Daoy (cell line): ENCODE measurements around the gene ARAP2. TPM values are rescaled to one million over a fixed set of nuclear protein-coding genes. Genes with fewer than 3 reads are reported as not detected.

ENCODE experiments used
- DNase-seq: peaks from one replicate; pipeline ENCODE4 v3.0.0-alpha.2; 2015; ENCODE audit warnings: low read depth
- total RNA-seq: library from RNA; depleted of rRNA; stranded (reverse); fragments of >200 nt; shearing (Covaris generic); gene quantifications from 2 replicates; pipeline ENCODE4 v1.2.3, GENCODE V29; 2014

Gene ARAP2
- total RNA-seq, 1 experiment from 2014 or later = 0.97 TPM

DNA sequence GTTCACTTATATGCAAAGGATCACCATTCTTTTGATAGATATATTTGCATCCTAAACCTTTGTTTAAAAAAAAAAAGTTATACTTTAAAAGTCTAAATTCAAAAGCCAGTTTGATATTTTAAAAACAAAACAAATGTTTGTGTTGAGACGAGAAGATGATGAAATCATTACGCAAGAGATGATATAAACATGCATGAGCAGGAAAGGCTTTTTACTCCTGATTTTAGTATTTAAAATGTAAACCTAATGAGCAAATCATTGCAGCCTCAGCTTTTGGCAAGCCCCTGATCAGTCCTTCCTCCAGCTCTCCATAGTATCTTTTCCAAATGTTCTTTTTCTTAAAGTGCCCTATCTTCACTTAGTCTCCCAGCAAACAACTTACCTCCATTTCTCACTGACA is 115.6 kb downstream of the ARAP2 start:
- no peak for DNase-seq

DNA sequence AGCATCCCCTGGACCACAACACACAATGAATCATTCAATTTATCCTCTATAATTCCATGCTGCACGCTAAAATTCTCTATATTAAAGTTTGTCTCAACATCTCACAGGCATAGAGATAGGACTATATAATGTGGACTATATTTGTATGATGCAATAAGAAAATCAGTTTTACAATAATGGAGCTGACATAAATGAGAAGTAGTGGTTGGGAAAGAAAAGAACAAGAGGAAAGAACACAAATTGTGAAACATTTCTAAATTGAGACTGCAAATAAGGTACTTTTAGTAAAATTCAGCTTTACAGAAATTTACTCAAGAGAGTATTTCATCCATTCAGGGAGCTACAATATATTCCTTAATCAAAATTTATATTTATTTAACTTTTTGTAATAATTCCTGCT is 120.4 kb downstream of the ARAP2 start:
- no peak for DNase-seq

DNA sequence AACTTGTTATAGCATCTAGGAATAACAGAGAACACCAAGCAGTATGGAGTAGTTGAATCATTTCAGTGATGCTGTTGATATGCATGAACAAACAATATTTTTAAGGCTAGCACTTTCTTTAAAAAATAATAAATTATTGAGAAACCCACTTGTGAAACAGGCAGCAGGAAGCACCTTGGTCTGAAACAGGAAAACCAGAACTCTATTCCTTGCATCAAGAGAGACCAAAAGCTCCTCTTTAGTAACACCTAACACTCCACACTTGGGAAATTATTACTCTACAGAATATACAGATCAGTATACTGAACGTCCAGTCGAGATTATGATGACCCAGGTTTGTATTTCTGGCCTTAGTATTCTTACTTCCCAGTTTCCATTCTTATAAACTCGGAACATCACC is 129.0 kb downstream of the ARAP2 start:
- no peak for DNase-seq

DNA sequence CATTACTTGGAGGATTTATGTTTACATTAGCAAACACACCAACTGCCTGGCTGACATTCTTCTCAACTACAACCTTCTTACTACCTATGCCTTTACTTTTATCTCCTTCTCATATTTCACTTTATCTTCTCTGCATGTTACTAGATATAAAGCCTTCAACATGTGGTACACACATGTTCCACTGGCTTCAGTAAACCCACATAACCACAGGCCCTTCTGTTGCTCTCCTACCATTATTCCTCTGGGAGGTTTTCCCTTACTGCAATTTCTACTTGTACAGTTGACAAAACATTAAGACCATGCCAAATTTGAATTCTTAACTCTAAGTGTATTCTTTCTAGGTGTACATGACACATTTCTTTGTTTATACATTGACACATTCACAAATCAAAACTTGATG is 133.1 kb downstream of the ARAP2 start:
- DNase-seq = no peak

DNA sequence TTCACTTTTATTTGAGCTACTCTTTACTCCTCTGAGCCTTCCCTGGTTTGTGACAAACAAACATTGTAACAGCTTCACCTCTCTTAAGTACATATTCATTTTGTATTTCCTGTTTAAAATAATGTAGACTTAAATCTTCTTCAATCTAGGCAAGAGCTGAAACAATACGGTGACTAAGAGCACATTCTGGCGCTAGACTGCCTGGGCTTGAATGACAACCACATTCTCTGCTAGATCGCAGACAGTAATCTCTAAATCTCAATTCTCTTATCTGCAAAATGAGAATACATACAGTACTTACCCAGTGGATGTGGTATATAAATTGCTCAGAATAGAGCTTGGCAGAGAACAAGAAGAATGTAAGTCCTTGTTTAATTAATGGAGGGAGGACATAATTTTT is 144.8 kb downstream of the ARAP2 start:
- DNase-seq = no peak

DNA sequence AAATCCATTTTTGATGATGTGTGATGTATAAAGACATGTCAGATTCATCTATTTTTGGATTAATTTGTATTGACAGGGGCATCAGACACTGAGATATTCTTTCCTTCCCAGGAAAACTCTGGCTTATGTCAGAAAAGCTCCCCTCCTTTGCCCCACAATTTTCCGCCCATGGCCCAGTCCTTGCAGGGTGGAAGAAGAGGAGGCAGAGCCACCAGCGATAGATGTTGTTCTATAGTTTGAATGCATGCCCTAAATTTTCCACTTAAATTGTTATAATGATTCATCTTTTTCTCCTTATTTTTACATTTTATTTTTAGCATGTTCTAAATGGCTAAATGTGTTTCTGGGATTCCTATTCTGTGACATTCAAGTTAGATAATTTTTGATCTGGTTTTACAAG is 149.3 kb downstream of the ARAP2 start:
- no peak for DNase-seq

DNA sequence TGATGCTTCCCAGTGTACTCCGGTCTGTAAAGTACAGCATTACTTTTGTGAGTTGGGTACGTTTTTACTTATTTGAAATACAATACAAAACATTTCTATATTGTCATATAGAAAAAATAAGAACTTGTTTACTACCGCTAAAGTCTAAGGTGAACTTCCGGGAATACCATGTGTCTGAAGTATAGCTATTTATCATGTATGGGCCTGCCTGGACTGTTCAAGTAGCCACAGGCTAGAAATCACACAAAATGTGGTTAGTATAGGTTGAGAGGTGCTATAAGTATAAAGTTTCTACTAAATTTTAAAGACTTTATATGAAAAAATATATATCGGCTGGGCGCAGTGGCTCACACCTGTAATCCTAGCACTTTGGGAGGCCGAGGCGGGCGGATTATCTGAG is 152.3 kb downstream of the ARAP2 start:
- no peak for DNase-seq

DNA sequence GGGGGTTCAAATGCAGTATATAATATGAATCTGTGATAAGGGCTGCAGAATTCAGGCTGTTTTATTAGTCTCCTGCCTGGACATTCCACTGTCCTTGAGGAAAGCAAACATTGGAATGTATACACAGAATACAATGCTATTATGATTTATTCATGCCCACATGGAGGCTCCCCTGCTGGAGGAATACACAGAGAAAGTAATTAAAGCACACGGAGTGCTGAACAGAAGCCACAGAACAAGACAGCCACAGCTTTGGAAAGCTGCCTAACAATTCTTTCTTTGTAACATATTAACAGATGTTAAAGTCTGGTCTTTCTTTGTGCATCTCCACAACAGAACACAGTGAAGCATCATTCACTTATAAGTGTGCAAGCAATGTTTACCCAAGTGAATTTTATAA is 155.8 kb downstream of the ARAP2 start:
- DNase-seq = no peak

DNA sequence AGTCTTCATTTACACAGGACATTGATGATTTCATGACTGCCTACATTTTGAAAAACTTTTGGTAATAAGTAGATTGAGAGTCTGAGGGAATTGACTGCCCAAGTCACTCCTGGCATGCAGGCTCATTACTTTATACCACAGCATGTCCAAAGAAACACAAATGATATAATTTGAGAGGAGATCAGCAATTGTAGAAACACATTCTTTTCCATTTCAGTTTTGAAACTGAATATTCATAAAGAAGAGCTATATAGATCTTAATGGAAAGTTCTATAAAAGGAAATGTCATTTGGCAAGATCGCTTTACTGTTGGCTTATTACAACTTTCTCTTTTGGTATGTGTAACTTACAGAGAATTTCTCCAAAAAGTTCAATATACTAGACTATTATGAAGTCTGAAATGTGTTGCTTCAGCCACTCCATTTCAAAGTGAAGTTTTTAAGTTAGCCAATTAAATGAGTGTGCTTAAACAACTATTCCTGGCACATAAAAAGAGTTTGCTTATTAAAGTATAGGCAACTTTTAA is 158.0 kb downstream of the ARAP2 start:
- DNase-seq = no peak

DNA sequence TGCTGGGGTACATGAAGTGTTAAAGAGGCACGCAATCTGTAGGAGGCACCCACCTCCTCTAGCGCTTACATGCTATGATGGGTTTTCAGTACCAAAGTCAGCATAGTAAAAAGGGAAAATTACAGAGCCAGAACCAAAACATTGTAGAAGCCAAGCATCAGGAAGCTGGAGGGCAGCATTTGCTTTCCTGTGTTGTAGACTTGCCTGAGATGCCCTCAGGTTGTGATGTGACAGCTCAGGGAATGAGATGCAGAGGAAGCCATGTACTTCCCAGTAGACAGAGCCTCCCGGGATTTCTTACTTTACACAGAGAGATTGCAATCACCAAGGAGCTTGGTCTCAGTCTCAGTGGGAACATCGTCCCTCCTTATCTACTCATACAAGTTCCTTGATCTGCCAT is 161.5 kb downstream of the ARAP2 start:
- no peak for DNase-seq

DNA sequence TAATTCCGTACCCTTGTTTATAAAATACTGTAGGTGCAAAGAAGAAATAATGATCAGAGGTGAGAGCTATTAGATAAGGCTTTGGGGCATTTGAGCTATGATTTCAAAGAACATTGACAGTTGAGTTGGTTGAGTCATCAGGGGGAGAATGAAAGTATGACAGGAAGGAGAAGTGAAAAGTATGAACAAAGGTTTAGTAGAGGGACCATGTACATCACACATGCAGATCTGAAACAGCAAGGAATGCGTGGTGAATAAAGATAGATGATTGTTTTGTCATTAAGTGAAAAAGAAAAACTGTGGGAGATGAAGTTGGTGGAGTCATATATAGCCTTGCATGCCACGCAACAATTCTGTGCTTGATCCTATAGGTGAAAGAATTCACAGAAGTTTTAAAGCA is 163.1 kb downstream of the ARAP2 start:
- no peak for DNase-seq

DNA sequence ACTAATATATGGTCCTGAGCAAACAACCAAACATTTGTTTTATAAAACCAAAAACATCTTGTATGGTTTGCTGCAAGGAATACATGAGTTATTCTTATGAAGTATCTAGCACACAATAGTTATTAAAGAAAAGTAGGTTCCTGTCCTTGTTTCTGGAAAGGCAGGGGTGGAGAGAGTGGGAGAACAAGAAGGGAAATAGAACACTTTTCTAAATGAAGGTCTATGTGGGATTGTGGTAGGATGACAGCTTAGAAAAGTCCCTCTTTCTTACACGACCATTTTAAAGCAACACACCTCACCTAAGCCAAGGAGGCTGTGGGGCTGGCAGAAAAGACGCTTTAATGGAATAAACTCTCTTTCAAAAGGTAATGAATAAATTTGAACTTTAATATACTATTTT is 164.6 kb downstream of the ARAP2 start:
- no peak for DNase-seq

DNA sequence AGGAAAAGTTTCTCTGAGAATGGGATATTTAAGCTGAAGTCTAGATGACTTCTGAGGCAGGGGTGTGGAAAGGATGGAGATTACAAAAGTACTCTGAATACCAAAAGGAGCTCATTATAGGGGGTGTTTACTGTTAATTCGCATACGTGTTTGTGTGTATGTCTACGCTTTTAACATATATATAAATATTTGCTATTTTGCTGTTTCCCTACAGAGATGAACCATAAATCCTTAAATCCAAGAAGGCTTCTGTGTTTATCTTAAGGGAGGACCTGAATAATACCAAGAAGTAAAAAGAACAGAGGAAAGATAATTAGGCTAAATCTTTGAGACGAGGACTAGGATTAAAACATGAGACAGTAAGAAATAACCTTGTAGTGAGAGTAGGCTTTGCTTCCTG is 166.0 kb downstream of the ARAP2 start:
- DNase-seq = no peak

DNA sequence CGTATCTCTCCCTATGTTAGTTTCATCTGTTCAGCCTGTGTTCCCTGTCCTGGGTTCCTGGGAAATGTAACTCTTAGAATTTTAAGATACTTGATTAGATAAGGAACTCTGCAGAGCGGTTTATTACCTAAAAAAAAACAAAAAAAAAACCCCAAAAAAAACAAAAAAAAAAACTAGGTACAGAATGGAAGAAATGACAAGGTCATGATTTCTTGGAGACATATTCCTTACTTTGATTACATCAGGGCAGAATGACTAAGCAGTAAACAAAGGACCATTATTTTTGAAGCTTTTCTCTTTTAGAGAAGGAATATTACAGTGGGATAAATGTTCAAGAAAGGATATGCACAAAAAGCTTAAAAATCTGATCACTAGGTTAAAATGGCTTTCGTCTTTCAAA is 171.8 kb downstream of the ARAP2 start:
- DNase-seq = no peak

DNA sequence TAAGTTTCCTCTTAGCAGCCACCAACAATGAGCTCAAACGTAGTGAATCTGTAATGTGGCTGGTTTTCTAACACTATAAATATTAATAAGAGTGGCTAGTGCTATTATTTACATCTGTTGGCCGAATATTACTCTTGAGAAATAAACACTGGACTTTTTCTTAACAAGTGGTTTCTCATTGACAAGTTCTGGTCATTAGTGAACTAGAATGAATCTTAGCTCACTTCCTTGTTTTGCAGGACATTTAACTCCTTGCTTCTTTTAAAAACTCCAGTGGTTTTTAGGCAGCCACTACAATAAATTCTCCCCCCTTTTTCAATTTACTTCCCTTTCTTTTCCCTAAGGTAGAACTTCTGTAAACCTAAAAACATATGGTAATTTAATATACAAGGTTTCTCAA is 177.2 kb downstream of the ARAP2 start:
- DNase-seq = no peak

DNA sequence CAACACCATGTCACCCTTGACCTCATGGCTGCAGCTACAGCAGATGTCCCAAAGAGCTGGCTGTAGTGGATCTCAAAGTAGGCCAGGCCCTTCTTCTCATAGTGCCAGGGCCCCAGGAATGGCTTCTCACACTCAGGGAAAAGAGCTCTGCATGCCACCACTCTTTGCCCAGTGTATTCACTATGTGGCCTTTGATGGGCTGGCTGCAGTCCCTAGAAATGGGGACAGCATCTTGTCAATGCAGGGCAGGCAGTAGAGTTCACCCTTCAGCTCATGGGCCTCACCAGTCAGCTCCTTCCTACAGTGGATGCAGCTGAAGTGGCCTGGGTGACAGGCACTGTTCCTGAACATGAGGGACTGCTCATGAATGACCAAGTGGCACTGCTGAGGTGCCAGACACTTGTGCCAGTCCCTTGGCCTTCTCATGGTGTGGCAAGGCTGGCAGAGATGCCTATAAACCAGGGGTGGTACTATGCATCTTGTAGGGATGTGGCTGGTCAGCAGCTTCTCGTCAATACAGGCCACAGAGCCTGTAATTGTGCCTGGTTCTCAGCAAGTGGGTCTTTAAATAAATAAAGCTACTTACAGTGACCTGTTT is 178.9 kb downstream of the ARAP2 start:
- DNase-seq = no peak

DNA sequence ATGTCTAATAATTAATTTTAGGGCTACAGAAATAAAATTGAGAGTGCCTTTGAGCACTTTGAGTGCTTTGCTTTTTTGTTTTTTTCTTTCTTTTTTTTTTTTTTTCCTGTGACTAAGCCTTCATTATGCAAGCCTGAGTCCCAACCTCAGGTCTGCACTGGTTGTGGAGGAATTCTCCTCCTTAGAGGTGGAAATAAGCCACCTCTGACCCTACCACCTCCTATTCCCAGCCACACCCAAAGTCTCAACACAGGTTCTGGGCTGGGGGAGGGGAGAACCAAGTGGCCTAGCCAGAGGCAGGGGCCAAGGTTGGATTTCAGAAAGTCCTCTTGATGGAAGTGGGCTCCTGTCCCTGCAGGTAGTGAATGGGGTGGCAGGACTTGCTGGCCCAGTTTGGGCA is 180.2 kb downstream of the ARAP2 start:
- DNase-seq = no peak

DNA sequence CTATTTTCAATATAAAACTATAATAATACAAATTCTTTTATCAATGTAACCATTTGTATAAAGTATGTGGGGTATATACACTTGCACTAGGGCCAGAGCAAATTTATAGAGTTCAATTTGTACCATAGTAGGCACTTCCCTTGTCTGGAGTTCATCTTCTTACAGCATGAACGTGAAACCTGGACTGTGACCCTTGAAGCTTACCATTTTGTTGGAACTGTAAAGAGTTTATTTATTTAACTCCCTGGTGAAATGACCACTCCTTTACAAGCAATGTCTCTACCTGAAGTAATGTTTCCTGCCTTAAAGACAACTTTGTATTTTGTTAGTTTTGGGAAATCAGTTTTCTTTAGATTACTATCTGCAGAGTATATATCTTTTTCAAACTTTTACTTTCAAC is 188.2 kb downstream of the ARAP2 start:
- DNase-seq = no peak

DNA sequence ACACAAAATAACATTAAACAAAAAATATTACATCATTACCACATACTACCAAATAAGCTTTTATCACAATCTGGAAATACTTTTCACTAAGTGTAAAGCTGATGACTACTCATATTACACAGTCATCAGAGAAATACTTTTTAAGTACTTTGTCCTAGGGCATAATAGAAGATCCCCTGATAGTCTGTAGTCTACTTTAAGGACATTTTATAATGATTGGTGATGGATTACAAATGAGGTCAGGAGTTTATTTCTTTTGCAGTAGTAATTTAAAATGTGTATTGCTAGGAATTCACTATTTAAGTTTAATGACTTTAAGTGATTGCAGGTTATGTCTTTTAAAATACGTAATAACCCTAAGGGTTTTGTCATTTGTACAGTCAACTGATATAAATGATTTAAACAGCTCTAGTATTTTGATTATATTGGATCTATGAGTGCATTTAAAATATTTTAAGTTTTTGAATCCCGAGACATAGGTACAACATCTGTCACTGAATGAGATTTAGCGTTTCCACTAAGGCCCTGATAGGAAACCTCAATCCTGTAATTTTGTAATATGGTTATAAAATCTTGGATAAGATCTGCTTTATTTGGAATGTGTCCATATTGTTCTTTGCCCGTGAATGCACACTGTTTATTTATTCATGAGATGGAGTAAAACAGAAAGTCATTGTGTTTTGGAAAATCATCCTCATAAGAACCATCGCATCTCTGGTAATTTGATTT is 189.5 kb downstream of the ARAP2 start:
- DNase-seq = no peak

DNA sequence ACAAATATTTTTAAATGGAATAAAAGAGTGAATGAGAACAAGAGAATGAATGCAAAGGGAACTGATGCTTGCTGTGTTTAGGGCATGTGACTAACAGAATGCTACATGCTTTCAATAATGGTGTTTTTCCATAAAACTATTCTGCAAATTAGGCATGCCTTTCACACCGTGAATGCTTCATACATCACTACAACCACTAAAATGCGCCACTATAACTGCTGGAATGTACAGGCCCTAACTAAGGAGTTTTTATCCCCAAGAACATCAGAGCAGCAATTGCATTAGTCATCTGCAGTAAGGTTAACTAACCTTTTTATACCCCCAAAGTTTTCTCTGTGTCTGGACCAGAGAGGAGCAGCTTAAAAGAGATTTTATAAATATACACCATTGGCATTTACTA is 190.4 kb downstream of the ARAP2 start:
- DNase-seq = no peak

DNA sequence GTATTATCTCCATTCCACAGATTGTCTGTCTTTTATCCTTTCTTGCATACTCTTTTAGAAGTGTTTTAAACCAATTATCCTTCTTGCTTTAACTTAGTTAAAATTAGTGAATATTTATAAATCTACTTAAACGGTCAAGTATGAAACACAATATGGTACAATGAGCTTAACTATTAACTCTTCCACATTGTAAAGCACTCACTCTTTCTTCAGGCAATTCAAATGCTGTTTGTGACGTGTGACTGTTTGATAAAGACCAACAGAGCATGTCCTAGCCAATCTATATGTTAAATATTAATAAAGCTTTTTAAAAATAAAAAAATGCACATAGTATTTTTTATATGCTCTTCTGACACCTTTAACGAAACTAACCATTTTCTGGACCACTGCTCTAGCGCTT is 192.7 kb downstream of the ARAP2 start:
- DNase-seq = no peak

DNA sequence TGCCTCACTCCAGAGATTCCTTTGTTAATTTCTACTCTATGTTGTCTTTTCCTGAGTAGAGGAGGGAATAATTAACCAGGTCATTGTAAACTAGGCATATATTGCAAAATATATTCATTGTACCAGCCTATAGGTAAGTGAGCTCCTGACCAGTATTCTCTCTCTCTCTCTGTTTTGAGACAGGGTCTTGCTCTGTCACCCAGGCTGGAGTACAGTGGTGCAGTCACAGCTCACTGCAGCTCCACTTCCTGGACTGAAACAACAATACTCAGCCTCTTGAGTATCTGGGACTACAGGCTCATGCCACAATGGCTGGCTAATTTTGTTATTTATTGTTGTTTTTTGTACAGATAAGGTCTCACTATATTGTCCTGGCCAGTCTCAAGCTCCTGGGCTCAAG is 198.3 kb downstream of the ARAP2 start:
- DNase-seq = no peak

DNA sequence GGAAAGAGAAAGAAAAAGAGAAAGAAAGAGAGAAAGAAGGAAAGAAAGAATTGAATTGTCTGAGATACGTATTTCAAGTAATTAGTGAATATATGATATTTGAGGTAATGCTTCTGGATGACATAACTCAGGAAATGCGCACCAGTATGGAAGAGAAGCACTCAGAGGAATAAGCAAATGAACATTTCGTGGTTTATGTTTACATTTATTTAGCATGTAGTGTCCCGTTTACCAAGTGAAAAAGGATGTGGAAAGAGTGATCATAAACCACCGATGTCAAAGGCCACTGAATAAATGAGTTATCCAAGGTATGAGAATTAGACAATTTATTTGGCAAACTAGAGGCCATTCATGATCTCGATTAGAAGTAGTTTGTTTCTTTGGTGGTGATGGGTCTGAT is 200.4 kb downstream of the ARAP2 start:
- DNase-seq = no peak

DNA sequence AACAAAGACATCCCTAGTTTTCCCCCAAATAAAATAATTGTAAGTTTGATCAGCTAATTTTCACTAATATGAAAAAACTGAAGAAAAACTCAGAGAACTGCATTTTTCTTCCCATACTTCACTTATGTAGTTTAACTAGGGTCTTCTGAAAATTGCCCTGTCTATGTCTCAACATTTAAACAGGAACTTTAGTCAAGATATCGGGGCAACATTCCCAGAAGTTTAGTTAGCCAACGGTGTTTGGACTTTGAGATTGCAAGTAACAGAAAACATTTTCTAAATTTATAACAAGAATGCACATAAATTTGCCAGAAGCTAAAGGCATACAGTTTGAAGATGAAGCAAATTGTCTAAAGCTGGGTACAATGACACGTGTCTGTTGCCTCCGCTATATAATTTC is 201.1 kb downstream of the ARAP2 start:
- DNase-seq = no peak
